ENCODE results near the gene RAB40C. TPM values are rescaled to one million over a fixed set of nuclear protein-coding genes. Genes with fewer than 3 reads are reported as not detected.
A peak's percentile ranks its signal among the peaks of the same experiment; 100 is the strongest.

The RAB40C gene
- total RNA-seq, 4 donors from 2014 or later = 17.7 to 28.3 (median 22.1) TPM

- Histone ChIP-seq H3K27ac (peak overlapping the region in 1 of 4 donors; percentile 41), H3K4me1 (peaks cover 0 to 86% (median 32%) of the 10 kb centered on the region in 3 donors), H3K36me3 (peaks cover 0 to 7% of the 10 kb centered on the region in 2 donors), H3K4me3 (no peak overlapping the region), H3K9me3 (no peaks in the 10 kb centered on the region), H3K27me3 (no peaks in the 10 kb centered on the region)
- no peak for ATAC-seq
- no peak for TF ChIP-seq POLR2A (IDR thresholded peaks at IDR 0.05)
- TF ChIP-seq EP300 (IDR thresholded peaks at IDR 0.05) = no peak
- no peak for TF ChIP-seq POLR2AphosphoS5 (IDR thresholded peaks at IDR 0.05)
- TF ChIP-seq, protein P1, sequence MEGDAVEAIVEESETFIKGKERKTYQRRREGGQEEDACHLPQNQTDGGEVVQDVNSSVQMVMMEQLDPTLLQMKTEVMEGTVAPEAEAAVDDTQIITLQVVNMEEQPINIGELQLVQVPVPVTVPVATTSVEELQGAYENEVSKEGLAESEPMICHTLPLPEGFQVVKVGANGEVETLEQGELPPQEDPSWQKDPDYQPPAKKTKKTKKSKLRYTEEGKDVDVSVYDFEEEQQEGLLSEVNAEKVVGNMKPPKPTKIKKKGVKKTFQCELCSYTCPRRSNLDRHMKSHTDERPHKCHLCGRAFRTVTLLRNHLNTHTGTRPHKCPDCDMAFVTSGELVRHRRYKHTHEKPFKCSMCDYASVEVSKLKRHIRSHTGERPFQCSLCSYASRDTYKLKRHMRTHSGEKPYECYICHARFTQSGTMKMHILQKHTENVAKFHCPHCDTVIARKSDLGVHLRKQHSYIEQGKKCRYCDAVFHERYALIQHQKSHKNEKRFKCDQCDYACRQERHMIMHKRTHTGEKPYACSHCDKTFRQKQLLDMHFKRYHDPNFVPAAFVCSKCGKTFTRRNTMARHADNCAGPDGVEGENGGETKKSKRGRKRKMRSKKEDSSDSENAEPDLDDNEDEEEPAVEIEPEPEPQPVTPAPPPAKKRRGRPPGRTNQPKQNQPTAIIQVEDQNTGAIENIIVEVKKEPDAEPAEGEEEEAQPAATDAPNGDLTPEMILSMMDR (IDR thresholded peaks at IDR 0.05) = no peak
- 89% methylated on average over 6 to 9 of the region's 12 CpGs for WGBS, 2 donors (ENCODE audit: low coverage in 1 of 2)
Measured at GRCh38 chr16:644556-644955, 54.7 kb downstream of the RAB40C start.

GRCh38 chr16:645852-646678 is 56.2 kb downstream of the RAB40C start:
- Histone ChIP-seq H3K27me3 (no peaks in the 10 kb centered on the region), H3K9me3 (no peaks in the 10 kb centered on the region), H3K4me3 (no peak overlapping the region), H3K4me1 (peaks cover 0 to 93% (median 41%) of the 10 kb centered on the region in 3 donors), H3K27ac (peak overlapping the region in 3 of 4 donors; percentile 25 to 47 (median 41)), H3K36me3 (peaks cover 0 to 7% of the 10 kb centered on the region in 2 donors)
- TF ChIP-seq, protein P1 (IDR thresholded peaks at IDR 0.05) = no peak
- TF ChIP-seq POLR2AphosphoS5 (IDR thresholded peaks at IDR 0.05) (no peak), EP300 (IDR thresholded peaks at IDR 0.05) (no peak), POLR2A (IDR thresholded peaks at IDR 0.05) (no peak)
- ATAC-seq = no peak
- 30 to 70% methylated on average over 2 of the region's 32 CpGs for WGBS, 2 donors (ENCODE audit: low coverage in 1 of 2)

GRCh38 chr16:646679-647172 is 56.9 kb downstream of the RAB40C start:
- H3K27ac ChIP-seq = peak overlapping the region in 3 of 4 donors; percentile 25 to 47 (median 41)
- H3K4me3 ChIP-seq = no peak overlapping the region
- no peaks in the 10 kb centered on the region for H3K27me3 ChIP-seq
- WGBS, 2 donors (ENCODE audit: low coverage in 1 of 2) = no CpG with 5 or more reads among the region's 22 CpGs
- TF ChIP-seq, protein P1 (IDR thresholded peaks at IDR 0.05) = no peak
- TF ChIP-seq POLR2AphosphoS5 (IDR thresholded peaks at IDR 0.05) = no peak
- TF ChIP-seq EP300 (IDR thresholded peaks at IDR 0.05) = no peak
- no peak for TF ChIP-seq POLR2A (IDR thresholded peaks at IDR 0.05)
- peaks cover 0 to 12% of the 10 kb centered on the region in 2 donors for H3K36me3 ChIP-seq
- no peaks in the 10 kb centered on the region for H3K9me3 ChIP-seq
- H3K4me1 ChIP-seq = peaks cover 0 to 87% (median 37%) of the 10 kb centered on the region in 3 donors
- ATAC-seq = no peak

DNA sequence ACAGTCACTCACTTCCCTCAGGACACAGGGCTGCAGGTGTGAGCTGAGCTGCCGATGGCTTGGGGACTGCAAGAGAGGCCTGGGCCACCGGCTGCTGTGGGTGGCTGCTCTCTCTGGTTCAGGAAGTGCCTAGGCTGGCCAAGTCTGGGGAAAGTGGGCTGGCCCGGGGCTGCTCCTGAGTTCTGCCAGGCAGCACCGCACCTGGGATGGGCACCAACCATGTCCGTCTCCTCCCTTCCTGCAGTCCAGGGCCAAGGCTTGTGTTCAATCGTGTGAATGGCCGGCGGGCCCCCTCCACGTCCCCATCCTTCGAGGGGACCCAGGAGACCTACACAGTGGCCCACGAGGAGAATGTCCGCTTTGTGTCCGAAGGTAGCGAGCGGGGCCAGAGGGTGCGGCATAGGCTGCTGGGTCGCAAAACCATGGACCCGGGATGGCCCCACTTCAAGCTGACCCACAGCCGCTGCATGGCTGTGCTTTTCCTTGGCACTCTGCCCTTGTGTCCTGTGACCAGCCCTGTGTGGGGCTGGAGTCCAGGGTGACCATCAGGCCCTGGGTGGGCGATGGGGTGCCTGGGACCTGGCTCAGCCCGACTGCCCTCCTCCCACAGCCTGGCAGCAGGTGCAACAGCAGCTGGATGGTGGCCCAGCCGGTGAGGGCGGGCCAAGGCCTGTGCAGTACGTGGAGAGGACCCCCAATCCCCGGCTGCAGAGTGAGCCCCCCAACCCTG is 57.5 kb downstream of the RAB40C start:
- H3K36me3 ChIP-seq = peaks cover 0 to 18% of the 10 kb centered on the region in 2 donors

GRCh38 chr16:648071-648780 is 58.4 kb downstream of the RAB40C start:
- no peak for ATAC-seq
- 57 to 58% methylated on average over 6 of the region's 24 CpGs for WGBS, 2 donors (ENCODE audit: low coverage in 1 of 2)
- Histone ChIP-seq H3K27ac (peak overlapping the region; percentile 84 to 93 (median 88)), H3K4me3 (peak overlapping the region; percentile 90 to 92), H3K36me3 (peaks cover 0 to 25% of the 10 kb centered on the region in 2 donors), H3K4me1 (peaks cover 0 to 75% (median 28%) of the 10 kb centered on the region in 3 donors), H3K9me3 (no peaks in the 10 kb centered on the region), H3K27me3 (no peaks in the 10 kb centered on the region)
- TF ChIP-seq, protein P1 (IDR thresholded peaks at IDR 0.05) = peak in 2 of 4 experiments; percentile 8 to 35
- no peak for TF ChIP-seq POLR2AphosphoS5 (IDR thresholded peaks at IDR 0.05)

More for the DNA sequence above, 57.5 kb downstream of the RAB40C start:
- WGBS, 2 donors (ENCODE audit: low coverage in 1 of 2) = no CpG with 5 or more reads among the region's 25 CpGs
- no peaks in the 10 kb centered on the region for H3K9me3 ChIP-seq
- H3K4me1 ChIP-seq = peaks cover 0 to 84% (median 37%) of the 10 kb centered on the region in 3 donors
- H3K4me3 ChIP-seq = no peak overlapping the region
- no peak for ATAC-seq
- H3K27me3 ChIP-seq = no peaks in the 10 kb centered on the region
- H3K27ac ChIP-seq = peak overlapping the region in 3 of 4 donors; percentile 41 to 93 (median 89)
- TF ChIP-seq POLR2AphosphoS5 (IDR thresholded peaks at IDR 0.05) = no peak
